ENCODE data around the gene FHDC1. TPM values are rescaled to one million over a fixed set of nuclear protein-coding genes. Genes with fewer than 3 reads are reported as not detected.

Gene FHDC1
- total and polyA plus RNA-seq, 2 experiments from 2014 or later, result 0.18 TPM; not detected in 1

- Histone ChIP-seq H3K27me3 (no peaks in the 10 kb centered on the region), H3K4me1 (ENCODE audit: low read depth) (no peaks in the 10 kb centered on the region), H3K27ac (no peak overlapping the region), H3K36me3 (no peaks in the 10 kb centered on the region), H3K4me3 (no peak overlapping the region), H3K9me3 (ENCODE audit: low read depth) (no peaks in the 10 kb centered on the region)
- TF ChIP-seq, protein P1, sequence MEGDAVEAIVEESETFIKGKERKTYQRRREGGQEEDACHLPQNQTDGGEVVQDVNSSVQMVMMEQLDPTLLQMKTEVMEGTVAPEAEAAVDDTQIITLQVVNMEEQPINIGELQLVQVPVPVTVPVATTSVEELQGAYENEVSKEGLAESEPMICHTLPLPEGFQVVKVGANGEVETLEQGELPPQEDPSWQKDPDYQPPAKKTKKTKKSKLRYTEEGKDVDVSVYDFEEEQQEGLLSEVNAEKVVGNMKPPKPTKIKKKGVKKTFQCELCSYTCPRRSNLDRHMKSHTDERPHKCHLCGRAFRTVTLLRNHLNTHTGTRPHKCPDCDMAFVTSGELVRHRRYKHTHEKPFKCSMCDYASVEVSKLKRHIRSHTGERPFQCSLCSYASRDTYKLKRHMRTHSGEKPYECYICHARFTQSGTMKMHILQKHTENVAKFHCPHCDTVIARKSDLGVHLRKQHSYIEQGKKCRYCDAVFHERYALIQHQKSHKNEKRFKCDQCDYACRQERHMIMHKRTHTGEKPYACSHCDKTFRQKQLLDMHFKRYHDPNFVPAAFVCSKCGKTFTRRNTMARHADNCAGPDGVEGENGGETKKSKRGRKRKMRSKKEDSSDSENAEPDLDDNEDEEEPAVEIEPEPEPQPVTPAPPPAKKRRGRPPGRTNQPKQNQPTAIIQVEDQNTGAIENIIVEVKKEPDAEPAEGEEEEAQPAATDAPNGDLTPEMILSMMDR (IDR thresholded peaks at IDR 0.05; ENCODE audit: low read depth, low read length), result no peak
- no peak for DNase-seq (ENCODE audit: low read depth in 1 of 2, low spot score in 1 of 2)
Measured at GRCh38 chr4:152970102-152970820, 34.1 kb downstream of the FHDC1 start.

DNA sequence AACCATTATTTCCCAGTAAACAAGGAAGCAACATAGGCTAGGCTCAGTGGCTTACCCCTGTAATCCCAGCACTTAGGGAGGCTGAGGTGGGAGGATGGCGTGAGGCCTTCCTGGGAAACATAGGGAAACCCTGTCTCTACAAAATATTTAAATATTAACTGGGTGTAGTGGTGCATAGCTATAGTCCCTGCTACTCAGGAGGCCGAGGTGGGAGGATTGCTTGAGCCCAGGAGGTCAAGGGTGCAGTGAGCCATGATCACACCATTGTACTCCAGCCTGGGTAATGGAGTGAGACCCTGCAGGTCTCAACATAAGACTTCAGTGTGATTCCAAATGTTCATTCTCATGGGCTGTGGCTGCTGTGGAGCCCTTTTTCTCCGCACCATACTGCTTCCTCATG lies 34.9 kb downstream of the FHDC1 start:
- Histone ChIP-seq H3K27me3 (no peaks in the 10 kb centered on the region), H3K9me3 (ENCODE audit: low read depth) (no peaks in the 10 kb centered on the region), H3K4me1 (ENCODE audit: low read depth) (no peaks in the 10 kb centered on the region), H3K27ac (no peak overlapping the region), H3K4me3 (no peak overlapping the region), H3K36me3 (no peaks in the 10 kb centered on the region)
- TF ChIP-seq, protein P1 (IDR thresholded peaks at IDR 0.05; ENCODE audit: low read depth, low read length), result no peak
- no peak for DNase-seq (ENCODE audit: low read depth in 1 of 2, low spot score in 1 of 2)

DNA sequence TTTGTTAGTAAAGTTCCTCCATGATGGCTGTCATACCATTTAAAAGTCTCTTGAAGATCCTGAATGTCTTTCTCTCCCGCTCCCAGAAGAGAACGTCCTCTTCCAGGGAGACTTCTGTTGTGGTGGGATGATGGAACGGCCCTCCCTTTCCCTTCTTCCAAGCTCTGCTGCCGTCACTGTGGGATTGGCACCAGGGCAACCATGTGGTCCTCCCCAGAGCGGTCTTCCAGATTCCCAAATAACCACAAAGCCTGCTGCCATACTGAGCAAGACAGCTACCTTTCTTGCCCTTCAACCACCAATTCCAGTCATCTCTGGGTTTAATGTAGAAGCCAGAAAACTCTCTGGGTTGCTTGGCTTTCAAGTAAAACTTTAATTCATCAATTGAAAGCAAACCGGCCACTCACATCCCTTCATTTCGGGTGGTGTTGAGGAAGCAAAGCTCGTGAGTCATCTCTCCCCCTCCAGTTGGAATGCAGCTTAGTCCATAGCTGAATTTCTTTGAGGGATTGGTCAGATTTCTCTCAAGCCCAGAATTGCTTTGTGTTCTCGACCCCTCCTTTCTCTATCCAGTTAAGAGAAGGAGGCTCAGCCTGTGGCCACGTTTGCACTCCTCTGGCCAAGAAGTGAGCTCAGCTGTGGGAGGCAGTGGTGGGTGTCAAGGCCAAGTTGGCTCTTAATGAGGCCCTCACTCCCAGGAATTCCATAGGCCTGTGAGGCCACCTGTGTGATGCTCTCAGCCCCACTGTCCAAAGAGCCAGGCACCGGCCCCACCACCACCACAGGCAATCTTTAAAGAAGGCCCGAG lies 36.9 kb downstream of the FHDC1 start:
- H3K27me3 ChIP-seq, result no peaks in the 10 kb centered on the region
- no peaks in the 10 kb centered on the region for H3K36me3 ChIP-seq
- H3K4me1 ChIP-seq (ENCODE audit: low read depth), result no peaks in the 10 kb centered on the region
- H3K4me3 ChIP-seq, result no peak overlapping the region
- TF ChIP-seq, protein P1 (IDR thresholded peaks at IDR 0.05; ENCODE audit: low read depth, low read length), result no peak
- peak in 1 of 2 donors; percentile 89 for DNase-seq (ENCODE audit: low read depth in 1 of 2, low spot score in 1 of 2)
- H3K27ac ChIP-seq, result no peak overlapping the region
- no peaks in the 10 kb centered on the region for H3K9me3 ChIP-seq (ENCODE audit: low read depth)

- H3K4me1 ChIP-seq (ENCODE audit: low read depth), result no peaks in the 10 kb centered on the region
- no peaks in the 10 kb centered on the region for H3K9me3 ChIP-seq (ENCODE audit: low read depth)
- no peak overlapping the region for H3K4me3 ChIP-seq
- peak in 1 of 2 donors; percentile 2 for DNase-seq (ENCODE audit: low read depth in 1 of 2, low spot score in 1 of 2)
- H3K27ac ChIP-seq, result no peak overlapping the region
- H3K27me3 ChIP-seq, result no peaks in the 10 kb centered on the region
- TF ChIP-seq, protein P1 (IDR thresholded peaks at IDR 0.05; ENCODE audit: low read depth, low read length), result no peak
- no peaks in the 10 kb centered on the region for H3K36me3 ChIP-seq
Measured at GRCh38 chr4:152973629-152974467, 37.7 kb downstream of the FHDC1 start.
